ENCODE measurements around the gene SAA4.

DNA sequence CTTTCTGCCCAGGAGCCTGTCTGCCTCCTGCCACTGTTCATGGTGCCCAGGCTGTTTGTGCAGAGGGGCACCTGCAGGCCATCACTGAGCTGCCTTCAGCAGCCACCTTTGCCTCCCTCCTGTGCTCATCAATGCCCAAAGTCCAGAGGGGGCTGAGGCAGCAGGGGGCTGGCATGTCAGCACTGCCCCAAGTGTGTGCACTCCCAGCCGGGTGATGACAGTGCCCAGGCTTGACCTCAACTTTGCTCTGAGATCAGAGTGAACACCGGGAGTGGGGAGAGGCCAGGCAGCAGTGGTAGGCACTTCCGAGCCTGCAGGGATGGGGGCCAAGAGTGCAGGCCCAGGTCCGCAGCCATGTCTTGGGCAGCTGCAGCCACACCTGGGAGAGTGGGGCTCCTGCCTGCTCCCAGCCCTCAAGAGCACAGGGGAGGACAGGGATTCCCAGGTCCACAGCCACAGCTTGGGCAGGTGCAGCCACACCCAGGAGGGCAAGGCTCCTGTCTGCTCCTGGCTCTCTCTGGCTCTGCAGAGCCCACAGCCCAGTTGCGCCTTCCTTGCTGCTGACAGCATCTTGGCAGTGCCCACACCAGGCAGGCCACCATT lies 15.2 kb downstream of the SAA4 start:
- no peak for TF ChIP-seq CTCF (conservative IDR thresholded peaks at IDR 0.05)
- no peak for TF ChIP-seq EZH2 (IDR thresholded peaks at IDR 0.05; ENCODE audit: low read depth)
